HG03280 (cell line): Measurements from ENCODE around the gene ERFL.

Experiments
- ATAC-seq: cut with Tn5 transposase; IDR thresholded peaks from one replicate; pipeline ENCODE4 v1.9.1; 2021; ENCODE audit warnings: mild to moderate bottlenecking, moderate library complexity; ENCODE audit not compliant: unreplicated experiment

Gene ERFL

GRCh38 chr19:41901707-41902360, 26.4 kb downstream of the ERFL start:
- no peak for ATAC-seq

DNA sequence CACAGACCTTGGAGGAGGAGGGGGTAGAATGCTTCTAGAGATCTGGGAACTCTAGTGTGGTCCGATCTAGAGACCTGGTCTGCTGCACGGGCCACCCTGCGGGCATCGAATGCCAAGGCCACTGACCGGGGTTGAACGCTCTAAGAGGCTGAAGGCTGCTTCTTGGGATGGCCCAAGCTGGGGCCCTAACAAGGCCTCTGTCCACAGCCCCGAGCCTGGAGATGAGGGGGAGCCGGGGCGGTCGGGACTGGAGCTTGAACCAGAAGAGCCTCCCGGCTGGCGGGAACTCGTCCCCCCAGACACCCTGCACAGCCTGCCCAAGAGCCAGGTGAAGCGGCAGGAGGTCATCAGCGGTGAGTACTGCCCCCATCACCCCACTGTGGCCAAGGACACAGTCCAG, 30.0 kb downstream of the ERFL start:
- no peak for ATAC-seq

- no peak for ATAC-seq
Measured at GRCh38 chr19:41897820-41898219, 30.4 kb downstream of the ERFL start.

DNA sequence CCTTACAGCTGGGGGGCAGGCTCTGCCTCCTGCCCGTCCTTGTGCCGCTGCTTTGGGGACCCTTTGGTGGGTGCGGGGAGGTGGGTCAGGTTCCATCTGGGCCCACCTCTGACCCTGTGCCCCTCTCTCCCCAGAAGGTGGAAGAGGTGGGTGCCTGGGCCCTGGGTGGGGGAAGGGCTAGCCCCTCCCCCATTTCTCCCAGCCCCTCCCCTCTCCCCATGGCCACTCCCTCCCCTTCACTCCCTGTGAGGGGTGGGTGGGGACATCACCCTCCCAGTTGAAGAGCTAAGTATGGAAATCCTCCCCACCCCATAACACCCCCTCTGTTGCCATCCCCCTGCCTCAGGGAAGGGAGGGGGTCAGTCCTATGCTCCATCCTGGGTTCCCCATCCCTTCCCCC, 31.1 kb downstream of the ERFL start:
- ATAC-seq = no peak

DNA sequence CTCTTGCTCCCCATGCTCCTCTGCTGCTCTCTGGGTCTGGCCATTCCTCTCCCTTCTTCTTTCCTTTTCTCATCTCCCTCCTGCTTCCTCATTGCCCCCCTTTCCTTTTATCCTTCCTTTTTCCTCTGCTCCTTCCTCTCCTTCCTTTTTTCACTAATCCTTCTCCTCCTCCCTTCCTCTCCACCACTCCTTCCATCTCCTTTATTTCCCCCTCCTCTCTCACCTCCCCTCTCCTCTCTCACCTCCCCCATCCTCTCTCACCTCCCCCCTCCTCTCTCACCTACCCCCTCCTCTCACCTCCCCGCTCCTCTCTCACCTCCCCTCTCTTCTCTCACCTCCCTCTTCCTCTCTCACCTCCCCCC, 31.7 kb downstream of the ERFL start:
- ATAC-seq = no peak

DNA sequence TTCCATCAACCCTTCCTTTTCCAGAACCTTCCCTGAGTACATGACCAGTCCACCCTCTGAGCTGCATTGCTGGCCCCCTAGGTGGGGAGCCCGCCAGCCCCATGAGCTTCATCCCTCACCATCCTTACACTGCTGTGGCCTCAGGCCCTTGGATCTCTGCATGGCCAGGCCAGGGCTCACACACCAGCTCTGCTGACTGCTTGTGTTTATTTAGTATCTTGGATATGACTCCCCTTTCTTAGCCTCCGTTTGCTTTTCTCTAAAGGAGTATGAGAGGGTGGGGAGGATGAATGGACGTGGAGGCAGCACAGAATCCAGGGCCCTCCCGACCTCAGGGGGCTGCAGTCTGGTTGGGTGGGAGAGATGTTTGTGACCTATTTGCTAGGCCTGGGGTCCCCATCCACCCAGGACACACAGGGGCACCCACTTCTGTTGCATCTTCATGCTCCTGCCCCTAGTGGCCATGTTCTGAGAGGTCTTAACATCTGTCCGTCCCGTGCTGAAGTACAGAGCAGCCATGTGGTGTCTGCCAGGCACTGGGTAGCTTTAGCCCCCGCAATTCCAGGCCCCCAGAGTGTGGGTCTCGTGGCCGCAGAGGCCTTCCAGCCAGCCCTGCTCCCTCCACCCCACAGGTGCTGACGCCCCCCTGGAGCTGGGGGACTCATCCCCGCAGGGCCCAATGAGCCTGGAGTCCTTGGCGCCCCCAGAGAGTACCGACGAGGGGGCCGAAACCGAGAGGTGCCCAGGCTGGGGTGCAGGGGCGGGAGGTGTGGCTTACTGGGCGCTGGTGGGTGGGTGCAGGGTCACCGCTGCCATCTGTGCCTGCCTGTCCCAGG, 32.3 kb downstream of the ERFL start:
- ATAC-seq = no peak

- no peak for ATAC-seq
Measured at GRCh38 chr19:41894350-41894749, 33.9 kb downstream of the ERFL start.

DNA sequence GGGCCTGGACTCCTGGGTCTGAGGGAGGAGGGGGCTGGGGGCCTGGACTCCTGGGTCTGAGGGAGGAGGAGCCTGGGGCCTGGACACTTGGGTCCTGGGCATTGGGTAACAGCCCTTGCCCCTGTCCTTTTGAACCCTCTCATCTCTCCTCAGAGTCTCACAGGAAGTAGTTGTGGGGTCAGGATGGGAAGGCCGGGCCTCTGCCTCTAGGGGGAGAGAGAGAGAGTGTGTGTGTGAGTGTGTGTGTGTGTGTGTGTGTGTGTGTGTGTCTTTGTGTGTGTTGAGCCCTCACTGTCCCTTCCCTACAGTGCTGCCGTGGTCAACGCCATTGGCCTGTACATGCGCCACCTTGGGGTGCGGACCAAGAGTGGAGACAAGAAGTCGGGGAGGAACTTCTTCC, 34.4 kb downstream of the ERFL start:
- ATAC-seq = no peak

DNA sequence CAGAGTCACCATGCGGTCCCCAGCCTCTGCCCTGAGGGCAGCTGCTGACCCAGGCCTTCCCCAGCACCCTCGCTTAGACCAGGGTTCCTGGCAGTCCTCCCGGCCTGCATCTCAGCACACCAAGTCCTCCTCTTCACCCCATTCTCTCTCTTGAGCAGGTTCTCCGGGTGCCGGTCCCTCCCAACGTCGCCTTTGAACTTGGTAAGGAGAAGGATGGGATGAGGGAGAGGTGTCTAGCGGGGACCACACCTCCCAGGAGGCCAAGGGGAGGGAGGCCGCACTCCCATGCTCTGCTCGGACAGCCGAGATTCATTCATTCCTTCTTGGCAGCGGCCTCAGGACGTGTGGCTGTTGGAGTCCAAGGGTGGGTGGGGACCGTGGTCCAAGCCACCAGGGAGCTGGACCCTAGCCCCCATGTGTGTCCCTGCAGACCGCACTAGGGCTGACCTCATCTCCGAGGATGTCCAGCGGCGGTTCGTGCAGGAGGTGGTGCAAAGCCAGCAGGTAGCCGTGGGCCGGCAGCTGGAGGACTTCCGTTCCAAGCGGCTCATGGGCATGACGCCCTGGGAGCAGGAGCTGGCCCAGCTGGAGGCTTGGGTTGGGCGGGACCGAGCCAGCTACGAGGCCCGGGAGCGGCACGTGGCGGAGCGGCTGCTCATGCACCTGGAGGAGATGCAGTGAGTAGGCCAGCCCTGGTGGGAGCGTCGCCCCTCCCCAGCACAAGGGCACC, 35.9 kb downstream of the ERFL start:
- ATAC-seq = no peak

DNA sequence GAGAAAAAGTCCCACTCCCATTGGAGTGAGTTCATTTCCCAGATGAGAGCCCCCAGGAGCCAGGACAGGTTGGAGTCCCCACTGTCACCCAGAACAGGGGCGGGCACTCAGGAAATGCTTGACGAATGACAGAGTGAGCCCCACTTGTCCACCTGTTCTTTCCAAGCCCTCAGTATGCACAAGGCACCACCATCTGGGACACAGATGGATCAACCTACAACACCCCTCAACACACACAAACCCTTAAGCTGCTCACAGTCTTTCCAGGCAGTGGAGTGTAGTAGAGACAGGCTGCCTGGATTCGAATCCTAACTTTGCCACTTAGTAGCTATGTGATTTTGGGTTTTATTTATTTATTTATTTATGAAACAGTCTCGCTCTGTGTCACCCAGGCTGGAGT, 37.3 kb downstream of the ERFL start:
- no peak for ATAC-seq

DNA sequence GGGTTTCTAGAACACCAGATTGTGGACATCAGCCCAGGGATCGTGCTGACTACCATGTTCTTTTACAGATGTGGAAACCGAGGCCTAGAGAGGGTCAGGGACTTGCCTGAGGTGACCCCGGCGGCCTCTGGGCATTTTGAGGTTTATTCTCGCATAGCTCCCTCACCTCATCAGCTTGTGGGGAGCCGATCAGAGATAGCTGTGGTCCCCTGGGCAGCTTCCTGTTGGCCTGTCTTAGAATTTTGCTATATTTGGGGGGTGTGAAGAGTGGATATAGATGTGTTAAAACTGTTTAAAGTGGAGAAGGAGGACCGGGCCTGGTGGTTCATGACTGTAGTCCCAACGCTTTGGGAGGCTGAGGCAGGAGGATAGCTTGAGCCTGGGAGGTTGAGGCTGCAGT, 38.4 kb downstream of the ERFL start:
- no peak for ATAC-seq

DNA sequence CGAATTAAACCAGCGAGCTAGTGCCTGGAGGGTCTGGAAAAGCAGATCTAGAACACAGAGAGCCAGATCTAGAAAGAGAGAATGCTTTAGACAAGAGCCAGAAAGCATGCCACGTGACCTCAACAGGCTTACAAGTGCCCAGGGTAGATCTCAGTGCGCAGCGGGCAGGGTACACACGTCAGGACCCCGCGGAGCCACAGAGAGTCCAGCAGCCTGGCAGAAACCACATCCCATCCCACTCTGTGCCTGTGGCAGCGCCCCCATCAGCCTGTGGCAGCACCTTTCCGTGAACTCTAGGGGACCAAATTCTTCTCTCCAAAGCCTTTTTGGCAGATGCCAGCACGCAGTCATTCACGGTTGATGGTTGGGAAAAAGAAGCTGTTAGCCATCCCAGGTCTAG, 39.3 kb downstream of the ERFL start:
- no peak for ATAC-seq

DNA sequence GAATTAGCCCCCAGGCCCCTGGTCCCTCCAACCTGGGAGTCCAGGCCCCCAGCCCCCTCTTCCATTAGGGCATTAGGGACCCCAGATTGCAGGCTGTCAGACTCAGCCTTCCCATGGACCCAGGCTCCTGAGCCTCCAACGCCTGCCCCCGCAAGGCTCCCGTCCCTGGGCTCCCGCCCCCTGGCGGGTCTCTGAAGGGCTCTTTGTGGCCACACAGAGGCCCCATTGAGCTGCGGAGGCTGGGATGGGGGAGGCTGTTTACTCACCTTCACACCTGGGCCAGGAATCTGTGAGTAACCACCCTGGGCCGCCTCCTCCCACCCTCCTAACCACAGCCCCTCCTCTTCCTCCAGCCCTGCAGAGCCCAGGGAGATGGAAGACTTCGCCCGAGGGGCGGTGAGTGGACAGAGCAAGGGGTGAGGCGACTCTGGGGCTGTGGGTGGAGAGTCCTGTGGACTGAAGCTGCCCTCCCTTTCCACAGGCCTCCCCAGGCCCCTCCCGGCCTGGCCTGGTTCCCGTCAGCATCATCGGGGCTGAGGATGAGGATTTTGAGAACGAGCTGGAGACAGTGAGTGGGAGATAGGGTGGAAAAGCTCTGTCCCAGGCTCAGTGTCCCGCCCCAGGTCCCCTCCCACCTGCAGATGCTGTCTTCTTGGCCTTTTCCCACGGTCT, 40.4 kb downstream of the ERFL start:
- no peak for ATAC-seq

GRCh38 chr19:41886761-41887710, 41.2 kb downstream of the ERFL start:
- no peak for ATAC-seq

DNA sequence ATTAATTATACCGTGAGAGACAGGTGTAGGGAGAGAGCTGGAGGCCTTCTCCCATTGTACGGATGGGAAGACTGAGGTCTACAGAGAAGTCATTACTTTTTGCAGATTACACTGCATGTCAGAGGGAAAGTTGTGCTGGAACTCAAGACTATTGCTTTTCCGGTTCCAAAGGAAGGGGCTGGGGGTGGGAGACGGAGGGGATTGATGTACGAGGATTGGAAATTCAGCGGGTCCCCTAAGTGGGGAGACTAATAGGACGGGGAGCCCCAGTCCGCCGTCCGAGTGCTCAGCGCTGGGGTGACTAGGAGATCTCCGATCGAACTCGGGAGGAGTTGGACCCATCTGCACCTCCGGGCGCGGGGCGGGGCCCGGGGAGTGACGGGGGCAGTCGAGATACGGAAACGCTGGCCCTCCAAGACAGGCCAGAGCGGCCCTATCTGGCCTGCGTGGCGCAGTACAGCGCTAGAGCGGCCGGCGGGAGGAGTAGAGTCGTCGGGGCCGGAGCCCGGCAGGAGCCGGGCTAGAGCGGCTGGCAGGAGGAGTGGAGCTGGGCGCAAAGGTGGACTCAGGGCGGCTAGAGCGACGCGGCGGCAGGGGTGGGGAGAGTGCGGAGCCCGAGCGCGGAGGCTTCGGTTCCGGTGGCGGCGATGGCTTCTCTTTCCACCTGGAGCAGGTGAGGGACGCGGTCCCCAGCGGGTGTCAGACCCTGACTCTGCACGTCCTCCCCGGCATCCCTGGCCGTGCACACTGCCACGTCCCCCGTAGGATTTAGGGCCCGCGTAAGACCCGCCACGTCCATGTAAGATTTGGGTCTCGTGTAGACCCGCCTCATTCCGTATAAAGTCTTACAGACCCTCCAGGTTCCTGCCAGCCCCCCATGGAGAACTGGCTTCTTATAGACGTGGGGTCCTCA, 44.2 kb downstream of the ERFL start:
- ATAC-seq = peak; percentile 82

DNA sequence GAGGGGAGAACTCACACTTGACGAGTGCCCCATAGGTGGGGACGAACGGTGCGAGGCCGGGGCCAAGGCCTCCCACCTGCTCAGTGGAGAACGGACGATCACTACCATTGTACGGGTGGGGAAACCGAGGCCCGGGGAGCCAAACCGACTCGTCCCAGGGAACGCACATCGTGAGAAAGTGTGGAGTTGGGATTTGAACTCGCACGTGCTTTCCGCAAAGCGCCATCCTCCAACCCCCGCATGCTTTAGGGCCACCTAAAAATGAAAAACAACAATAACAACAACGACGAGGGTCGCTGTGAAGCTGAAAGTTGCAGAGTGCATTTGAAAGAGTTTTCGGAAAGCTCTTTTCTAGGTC, 44.8 kb downstream of the ERFL start:
- ATAC-seq = no peak

- ATAC-seq = peak; percentile 21
Measured at GRCh38 chr19:41882568-41883462, 45.4 kb downstream of the ERFL start, which contains the start of gene ARHGEF1. Gene ARHGEF1 (plus strand): TSS chr19:41883184. CDS start chr19:41888083, 4,899 bp downstream.

DNA sequence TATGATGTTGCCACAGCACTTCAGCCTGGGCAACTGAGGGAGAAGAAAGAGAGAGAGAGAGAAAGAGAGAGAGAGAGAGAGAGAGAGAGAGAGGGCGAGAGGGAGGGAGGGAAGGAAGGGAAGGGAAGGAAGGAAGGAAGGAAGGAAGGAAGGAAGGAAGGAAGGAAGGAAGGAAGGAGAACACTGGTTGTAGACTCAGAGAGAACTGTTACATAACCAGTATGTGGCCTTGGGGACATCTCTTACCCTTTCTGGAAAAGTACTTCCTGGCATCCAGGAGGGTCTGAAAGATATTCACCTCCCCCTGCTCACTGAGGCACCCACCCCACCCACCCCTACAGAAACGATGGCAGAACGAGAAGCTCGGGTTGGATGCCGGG, 47.9 kb downstream of the ERFL start:
- no peak for ATAC-seq
